ENCODE data around the gene RNF4.

GRCh38 chr4:2507259-2507658, 38.4 kb downstream of the RNF4 start:
- TF ChIP-seq RARB (CRISPR knock-in tag; IDR thresholded peaks at IDR 0.05) (no peak), ZFP3 (CRISPR knock-in tag; IDR thresholded peaks at IDR 0.05) (no peak)

All from SK-N-SH treated with all-trans-retinoic acid at 6 μM for 48 hours (cell line).